HepG2 (cell line): ENCODE data around the gene SLBP. TPM values are rescaled to one million over a fixed set of nuclear protein-coding genes. Genes with fewer than 3 reads are reported as not detected.

Source experiments
- ATRX ChIP-seq: sonication (generic); formaldehyde crosslinking; IDR thresholded peaks from 2 replicates; pipeline ENCODE4 v1.4.0; 2020; ENCODE audit warnings: missing genetic modification reagents, borderline replicate concordance
- DMAP1 ChIP-seq: IDR thresholded peaks from 2 replicates; pipeline ENCODE4 v1.6.1; 2016
- HIC2 ChIP-seq: sonication (generic); formaldehyde crosslinking; IDR thresholded peaks from 2 replicates; pipeline ENCODE4 v1.9.0; 2022; ENCODE audit warnings: low read depth, missing genetic modification reagents
- HMGA1 ChIP-seq: sonication (generic); formaldehyde crosslinking; conservative IDR thresholded peaks from 2 replicates; pipeline ENCODE4 v1.4.0; 2020; ENCODE audit warnings: missing genetic modification reagents
- IKZF4 ChIP-seq: sonication (generic); formaldehyde crosslinking; IDR thresholded peaks from 2 replicates; pipeline ENCODE4 v1.5.1; 2020; ENCODE audit warnings: borderline replicate concordance, mild to moderate bottlenecking, low read depth, missing genetic modification reagents; ENCODE audit errors: not compliant biosample characterization
- KDM1A ChIP-seq: IDR thresholded peaks from 2 replicates; pipeline ENCODE4 v1.6.1; 2016; ENCODE audit warnings: missing compliant biosample characterization
- MIER3 ChIP-seq: IDR thresholded peaks from 2 replicates; pipeline ENCODE4 v1.6.1; 2016; ENCODE audit warnings: missing compliant biosample characterization, borderline replicate concordance
- MTA3 ChIP-seq: sonication (generic); formaldehyde crosslinking; IDR thresholded peaks from 2 replicates; pipeline ENCODE4 v1.4.0; 2020; ENCODE audit warnings: missing genetic modification reagents
- NFIB ChIP-seq: sonication (generic); formaldehyde crosslinking; IDR thresholded peaks from 2 replicates; pipeline ENCODE4 v1.9.0; 2021; ENCODE audit warnings: missing genetic modification reagents, mild to moderate bottlenecking, borderline replicate concordance
- SALL2 ChIP-seq: sonication (generic); formaldehyde crosslinking; IDR thresholded peaks from 2 replicates; pipeline ENCODE4 v1.8.1; 2023; ENCODE audit warnings: mild to moderate bottlenecking, missing genetic modification reagents, inconsistent platforms
- U2AF1 ChIP-seq: fragments of 200-400 bp; formaldehyde crosslinking; optimal IDR thresholded peaks from 2 replicates; pipeline ENCODE3; 2017; ENCODE audit warnings: mild to moderate bottlenecking, low read depth, low read length
- ZNF563 ChIP-seq: sonication (generic); formaldehyde crosslinking; IDR thresholded peaks from 2 replicates; pipeline ENCODE4 v1.8.0; 2022; ENCODE audit warnings: mild to moderate bottlenecking, moderate library complexity, missing genetic modification reagents
- polyA plus RNA-seq, 8 experiments: library from polyadenylated mRNA; depleted of rRNA in 3 of 8; stranded (reverse) in 7 of 8; unstranded in 1 of 8; fragments of >200 nt; fragmentation: Illumina TruSeq in 4 of 8; extraction: Trizol in 4 of 8; gene quantifications; 2 replicates each; pipeline versions ENCODE4 v1.2.1 to v1.2.3, GENCODE V29; 2011 to 2016; ENCODE audit warnings: low read depth in 4 of 8, missing spikeins in 1 of 8, mixed read lengths in 1 of 8; ENCODE audit not compliant: insufficient read depth in 1 of 8
- total RNA-seq, 5 experiments: library from RNA; depleted of rRNA; stranded (reverse); fragments of >200 nt; fragmentation: Illumina TruSeq; extraction: Trizol; gene quantifications; 2 replicates each; pipeline ENCODE4 v1.2.3, GENCODE V29; 2016; ENCODE audit warnings: low read depth in 1 of 5
- TF ChIP-seq, protein P1 (sequence below): sonication (generic); formaldehyde crosslinking; IDR thresholded peaks from one replicate; pipeline ENCODE4 v1.5.1; 2020; ENCODE audit warnings: mild to moderate bottlenecking, missing genetic modification reagents; ENCODE audit errors: not compliant biosample characterization
- TF ChIP-seq, protein P2 (sequence below): sonication (generic); formaldehyde crosslinking; IDR thresholded peaks from 2 replicates; pipeline ENCODE4 v1.4.0; 2020; ENCODE audit warnings: low read depth, missing genetic modification reagents
- TF ChIP-seq, protein P3 (sequence below): sonication (generic); formaldehyde crosslinking; conservative IDR thresholded peaks from 2 replicates; pipeline ENCODE4 v1.5.0; 2020; ENCODE audit warnings: missing genetic modification reagents

The SLBP gene
- total and polyA plus RNA-seq, 2 of the 13 experiments (the other 11 are each of a cell fraction or from before 2014, with no cell fraction given), result 43.9 to 104 TPM

GRCh38 chr4:1746265-1746691 lies 34.2 kb upstream of the SLBP start (continued):
- TF ChIP-seq, protein P1, sequence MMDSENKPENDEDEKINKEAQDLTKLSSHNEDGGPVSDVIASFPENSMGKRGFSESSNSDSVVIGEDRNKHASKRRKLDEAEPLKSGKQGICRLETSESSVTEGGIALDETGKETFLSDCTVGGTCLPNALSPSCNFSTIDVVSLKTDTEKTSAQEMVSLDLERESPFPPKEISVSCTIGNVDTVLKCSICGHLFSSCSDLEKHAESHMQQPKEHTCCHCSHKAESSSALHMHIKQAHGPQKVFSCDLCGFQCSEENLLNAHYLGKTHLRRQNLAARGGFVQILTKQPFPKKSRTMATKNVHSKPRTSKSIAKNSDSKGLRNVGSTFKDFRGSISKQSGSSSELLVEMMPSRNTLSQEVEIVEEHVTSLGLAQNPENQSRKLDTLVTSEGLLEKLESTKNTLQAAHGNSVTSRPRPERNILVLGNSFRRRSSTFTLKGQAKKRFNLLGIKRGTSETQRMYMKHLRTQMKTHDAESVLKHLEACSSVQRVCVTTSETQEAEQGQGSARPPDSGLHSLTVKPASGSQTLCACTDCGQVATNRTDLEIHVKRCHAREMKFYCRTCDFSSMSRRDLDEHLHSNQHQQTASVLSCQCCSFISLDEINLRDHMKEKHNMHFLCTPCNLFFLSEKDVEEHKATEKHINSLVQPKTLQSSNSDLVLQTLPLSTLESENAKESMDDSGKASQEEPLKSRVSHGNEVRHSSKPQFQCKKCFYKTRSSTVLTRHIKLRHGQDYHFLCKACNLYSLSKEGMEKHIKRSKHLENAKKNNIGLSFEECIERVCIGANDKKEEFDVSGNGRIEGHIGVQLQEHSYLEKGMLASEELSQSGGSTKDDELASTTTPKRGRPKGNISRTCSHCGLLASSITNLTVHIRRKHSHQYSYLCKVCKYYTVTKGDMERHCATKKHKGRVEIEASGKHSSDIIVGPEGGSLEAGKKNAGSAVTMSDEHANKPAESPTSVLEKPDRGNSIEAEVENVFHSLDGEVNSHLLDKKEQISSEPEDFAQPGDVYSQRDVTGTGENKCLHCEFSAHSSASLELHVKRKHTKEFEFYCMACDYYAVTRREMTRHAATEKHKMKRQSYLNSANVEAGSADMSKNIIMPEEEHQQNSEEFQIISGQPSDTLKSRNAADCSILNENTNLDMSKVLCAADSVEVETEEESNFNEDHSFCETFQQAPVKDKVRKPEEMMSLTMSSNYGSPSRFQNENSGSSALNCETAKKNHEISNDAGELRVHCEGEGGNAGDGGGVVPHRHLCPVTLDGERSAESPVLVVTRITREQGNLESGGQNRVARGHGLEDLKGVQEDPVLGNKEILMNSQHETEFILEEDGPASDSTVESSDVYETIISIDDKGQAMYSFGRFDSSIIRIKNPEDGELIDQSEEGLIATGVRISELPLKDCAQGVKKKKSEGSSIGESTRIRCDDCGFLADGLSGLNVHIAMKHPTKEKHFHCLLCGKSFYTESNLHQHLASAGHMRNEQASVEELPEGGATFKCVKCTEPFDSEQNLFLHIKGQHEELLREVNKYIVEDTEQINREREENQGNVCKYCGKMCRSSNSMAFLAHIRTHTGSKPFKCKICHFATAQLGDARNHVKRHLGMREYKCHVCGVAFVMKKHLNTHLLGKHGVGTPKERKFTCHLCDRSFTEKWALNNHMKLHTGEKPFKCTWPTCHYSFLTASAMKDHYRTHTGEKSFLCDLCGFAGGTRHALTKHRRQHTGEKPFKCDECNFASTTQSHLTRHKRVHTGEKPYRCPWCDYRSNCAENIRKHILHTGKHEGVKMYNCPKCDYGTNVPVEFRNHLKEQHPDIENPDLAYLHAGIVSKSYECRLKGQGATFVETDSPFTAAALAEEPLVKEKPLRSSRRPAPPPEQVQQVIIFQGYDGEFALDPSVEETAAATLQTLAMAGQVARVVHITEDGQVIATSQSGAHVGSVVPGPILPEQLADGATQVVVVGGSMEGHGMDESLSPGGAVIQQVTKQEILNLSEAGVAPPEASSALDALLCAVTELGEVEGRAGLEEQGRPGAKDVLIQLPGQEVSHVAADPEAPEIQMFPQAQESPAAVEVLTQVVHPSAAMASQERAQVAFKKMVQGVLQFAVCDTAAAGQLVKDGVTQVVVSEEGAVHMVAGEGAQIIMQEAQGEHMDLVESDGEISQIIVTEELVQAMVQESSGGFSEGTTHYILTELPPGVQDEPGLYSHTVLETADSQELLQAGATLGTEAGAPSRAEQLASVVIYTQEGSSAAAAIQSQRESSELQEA, result no peak
- TF ChIP-seq IKZF4 (CRISPR knock-in tag) (no peak), HIC2 (CRISPR knock-in tag) (peak; percentile 91), KDM1A (no peak), DMAP1 (CRISPR knock-in tag) (peak; percentile 50; the same call in 1 of the 2 replicates), ZNF563 (CRISPR knock-in tag) (0 out of 2 replicates have a peak, but pooled peaks have one; percentile 28), HMGA1 (CRISPR knock-in tag) (no peak), MTA3 (no peak), MIER3 (CRISPR knock-in tag) (no peak; the same call in 1 of the 2 replicates), U2AF1 (no peak), NFIB (CRISPR knock-in tag) (peak; percentile 63; the same call in 1 of the 2 replicates), ATRX (no peak), SALL2 (CRISPR knock-in tag) (no peak)
- TF ChIP-seq, protein P2, sequence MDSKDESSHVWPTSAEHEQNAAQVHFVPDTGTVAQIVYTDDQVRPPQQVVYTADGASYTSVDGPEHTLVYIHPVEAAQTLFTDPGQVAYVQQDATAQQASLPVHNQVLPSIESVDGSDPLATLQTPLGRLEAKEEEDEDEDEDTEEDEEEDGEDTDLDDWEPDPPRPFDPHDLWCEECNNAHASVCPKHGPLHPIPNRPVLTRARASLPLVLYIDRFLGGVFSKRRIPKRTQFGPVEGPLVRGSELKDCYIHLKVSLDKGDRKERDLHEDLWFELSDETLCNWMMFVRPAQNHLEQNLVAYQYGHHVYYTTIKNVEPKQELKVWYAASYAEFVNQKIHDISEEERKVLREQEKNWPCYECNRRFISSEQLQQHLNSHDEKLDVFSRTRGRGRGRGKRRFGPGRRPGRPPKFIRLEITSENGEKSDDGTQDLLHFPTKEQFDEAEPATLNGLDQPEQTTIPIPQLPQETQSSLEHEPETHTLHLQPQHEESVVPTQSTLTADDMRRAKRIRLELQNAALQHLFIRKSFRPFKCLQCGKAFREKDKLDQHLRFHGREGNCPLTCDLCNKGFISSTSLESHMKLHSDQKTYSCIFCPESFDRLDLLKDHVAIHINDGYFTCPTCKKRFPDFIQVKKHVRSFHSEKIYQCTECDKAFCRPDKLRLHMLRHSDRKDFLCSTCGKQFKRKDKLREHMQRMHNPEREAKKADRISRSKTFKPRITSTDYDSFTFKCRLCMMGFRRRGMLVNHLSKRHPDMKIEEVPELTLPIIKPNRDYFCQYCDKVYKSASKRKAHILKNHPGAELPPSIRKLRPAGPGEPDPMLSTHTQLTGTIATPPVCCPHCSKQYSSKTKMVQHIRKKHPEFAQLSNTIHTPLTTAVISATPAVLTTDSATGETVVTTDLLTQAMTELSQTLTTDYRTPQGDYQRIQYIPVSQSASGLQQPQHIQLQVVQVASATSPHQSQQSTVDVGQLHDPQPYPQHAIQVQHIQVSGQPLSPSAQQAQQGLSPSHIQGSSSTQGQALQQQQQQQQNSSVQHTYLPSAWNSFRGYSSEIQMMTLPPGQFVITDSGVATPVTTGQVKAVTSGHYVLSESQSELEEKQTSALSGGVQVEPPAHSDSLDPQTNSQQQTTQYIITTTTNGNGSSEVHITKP (CRISPR knock-in tag), result peak; percentile 74; the same call in 1 of the 2 replicates
- TF ChIP-seq, protein P3, sequence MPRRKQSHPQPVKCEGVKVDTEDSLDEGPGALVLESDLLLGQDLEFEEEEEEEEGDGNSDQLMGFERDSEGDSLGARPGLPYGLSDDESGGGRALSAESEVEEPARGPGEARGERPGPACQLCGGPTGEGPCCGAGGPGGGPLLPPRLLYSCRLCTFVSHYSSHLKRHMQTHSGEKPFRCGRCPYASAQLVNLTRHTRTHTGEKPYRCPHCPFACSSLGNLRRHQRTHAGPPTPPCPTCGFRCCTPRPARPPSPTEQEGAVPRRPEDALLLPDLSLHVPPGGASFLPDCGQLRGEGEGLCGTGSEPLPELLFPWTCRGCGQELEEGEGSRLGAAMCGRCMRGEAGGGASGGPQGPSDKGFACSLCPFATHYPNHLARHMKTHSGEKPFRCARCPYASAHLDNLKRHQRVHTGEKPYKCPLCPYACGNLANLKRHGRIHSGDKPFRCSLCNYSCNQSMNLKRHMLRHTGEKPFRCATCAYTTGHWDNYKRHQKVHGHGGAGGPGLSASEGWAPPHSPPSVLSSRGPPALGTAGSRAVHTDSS, result no peak
